ENCODE data around the gene RRP36. TPM values are rescaled to one million over a fixed set of nuclear protein-coding genes. Genes with fewer than 3 reads are reported as not detected.

Gene RRP36
- polyA plus RNA-seq, 1 of the 3 experiments (the other 2 are of a cell fraction) = 60.5 TPM

- TF ChIP-seq ZBTB33 (IDR thresholded peaks at IDR 0.05; ENCODE audit: borderline replicate concordance, low read depth) = no peak
- peak; percentile 13; the same call in 1 of the 2 replicates for TF ChIP-seq PBX3 (IDR thresholded peaks at IDR 0.05)
- TF ChIP-seq USF2 (IDR thresholded peaks at IDR 0.05; ENCODE audit: borderline replicate concordance, low read depth, low read length) = no peak
- TF ChIP-seq NRF1 (IDR thresholded peaks at IDR 0.05; ENCODE audit: low read depth, low read length) = peak; percentile 42
- no peak for TF ChIP-seq USF1 (IDR thresholded peaks at IDR 0.05; ENCODE audit: borderline replicate concordance, low read depth)
- TF ChIP-seq FOXJ3 (CRISPR knock-in tag; IDR thresholded peaks at IDR 0.05) = no peak
- no peak for TF ChIP-seq CTCF (IDR thresholded peaks at IDR 0.05)
- no peak for TF ChIP-seq NFIC (IDR thresholded peaks at IDR 0.05; ENCODE audit: borderline replicate concordance)
- no peak for TF ChIP-seq FOSL2 (IDR thresholded peaks at IDR 0.05; ENCODE audit: borderline replicate concordance, low read depth)
- no peak for TF ChIP-seq TEAD4 (IDR thresholded peaks at IDR 0.05; ENCODE audit: borderline replicate concordance, insufficient read depth)
- TF ChIP-seq SMC3 (IDR thresholded peaks at IDR 0.05; ENCODE audit: low read depth, low read length) = no peak
- TF ChIP-seq TCF12 (IDR thresholded peaks at IDR 0.05) = no peak; the same call in 1 of the 2 replicates
- TF ChIP-seq EZH2phosphoT487 (IDR thresholded peaks at IDR 0.05; ENCODE audit: borderline replicate concordance, low read depth) = no peak
- TF ChIP-seq JUND (IDR thresholded peaks at IDR 0.05) = no peak
- no peak for TF ChIP-seq REST (IDR thresholded peaks at IDR 0.05; ENCODE audit: low read depth, low read length)
- TF ChIP-seq GABPA (IDR thresholded peaks at IDR 0.05; ENCODE audit: low read depth) = peak; percentile 92
- TF ChIP-seq EP300 (IDR thresholded peaks at IDR 0.05; ENCODE audit: borderline replicate concordance in 1 of 2, low read depth in 1 of 2, low read length in 1 of 2) = 0 out of 4 replicates have a peak, but pooled peaks of 1 of the 2 experiments have one; percentile 7
- TF ChIP-seq YY1 (IDR thresholded peaks at IDR 0.05; ENCODE audit: low read depth) = no peak
- peak; percentile 88 for TF ChIP-seq POLR2AphosphoS5 (IDR thresholded peaks at IDR 0.05; ENCODE audit: low read depth, low read length)
These were observed 42.4 kb upstream of the RRP36 start, which contains the start of gene PEX6 (continued) for GRCh38 chr6:42978839-42979522.

Data from SK-N-SH (cell line).